GM21381 (cell line): ENCODE results near the gene KRT78.

Source experiments
- ATAC-seq: cut with Tn5 transposase; IDR thresholded peaks from one replicate; pipeline ENCODE4 v1.9.1; 2021; ENCODE audit warnings: mild to moderate bottlenecking, moderate library complexity; ENCODE audit not compliant: unreplicated experiment

KRT78 gene

GRCh38 chr12:52838609-52839435 lies 10.0 kb downstream of the KRT78 start:
- no peak for ATAC-seq

GRCh38 chr12:52837781-52838608 lies 10.8 kb downstream of the KRT78 start:
- ATAC-seq = no peak

- ATAC-seq = no peak
These were observed 11.4 kb downstream of the KRT78 start for GRCh38 chr12:52837413-52837741.

- no peak for ATAC-seq
These were observed 12.0 kb downstream of the KRT78 start for GRCh38 chr12:52836491-52837412.

GRCh38 chr12:52836042-52836466 lies 12.7 kb downstream of the KRT78 start:
- ATAC-seq = no peak

- ATAC-seq = no peak
These were observed 13.3 kb downstream of the KRT78 start for GRCh38 chr12:52835271-52836041.

GRCh38 chr12:52834727-52835001 lies 14.1 kb downstream of the KRT78 start:
- no peak for ATAC-seq

- no peak for ATAC-seq
These were observed 14.7 kb downstream of the KRT78 start, which contains the start of gene KRT79 for GRCh38 chr12:52833922-52834726. Gene KRT79, minus strand, starts transcription at chr12:52834311. Its CDS starts 51 bp downstream, at chr12:52834260.

- no peak for ATAC-seq
These were observed 15.5 kb downstream of the KRT78 start for GRCh38 chr12:52832985-52833905.

- ATAC-seq = no peak
These were observed 16.3 kb downstream of the KRT78 start for GRCh38 chr12:52832451-52832850.

- ATAC-seq = no peak
These were observed 17.5 kb downstream of the KRT78 start for GRCh38 chr12:52831251-52831650.

- no peak for ATAC-seq
These were observed 18.6 kb downstream of the KRT78 start for GRCh38 chr12:52829986-52830770.

GRCh38 chr12:52828591-52829021 lies 20.2 kb downstream of the KRT78 start:
- ATAC-seq = no peak

GRCh38 chr12:52828156-52828555 lies 20.6 kb downstream of the KRT78 start:
- ATAC-seq = no peak

- no peak for ATAC-seq
These were observed 21.2 kb downstream of the KRT78 start for GRCh38 chr12:52827499-52828090.

GRCh38 chr12:52826611-52827498 lies 21.9 kb downstream of the KRT78 start:
- no peak for ATAC-seq
